H1 (cell line): ENCODE data around the gene ADAMTS13. TPM values are rescaled to one million over a fixed set of nuclear protein-coding genes. Genes with fewer than 3 reads are reported as not detected.

Experiments
- CTCF ChIA-PET: fragments of 300-600 bp; sonication (Branson Sonifier 250); formaldehyde crosslinking; loops from one replicate; lab custom pipeline; 2021; ENCODE audit not compliant: partially characterized antibody; lab: Charles Lee
- POLR2A ChIA-PET: fragments of 300-600 bp; sonication (Branson Sonifier 250); formaldehyde crosslinking; loops from one replicate; lab custom pipeline; 2021; ENCODE audit warnings: inconsistent platforms; ENCODE audit not compliant: partially characterized antibody; lab: Charles Lee
- DNase-seq, 2 experiments: peaks; one replicate each; pipeline versions ENCODE4 v3.0.0 to v3.0.0-alpha.2; 2010 to 2022; ENCODE audit warnings: low spot score in 2 of 2, low read depth in 1 of 2, mixed read lengths in 1 of 2
- FAIRE-seq: peaks from 2 replicates; lab custom pipeline; 2011; peaks lifted over from hg19 to GRCh38; lab: Jason Lieb, UNC
- H2AFZ ChIP-seq: 2 replicates; pipeline ENCODE4 v1.8.1; 2012; ENCODE audit warnings: low read length, inconsistent platforms
- H2AK5ac ChIP-seq: 2 replicates; pipeline ENCODE4 v1.6.1; 2013; ENCODE audit warnings: low read depth, low read length
- H2BK120ac ChIP-seq: replicated peaks from 2 replicates; pipeline ENCODE3; 2013; ENCODE audit warnings: low read depth, low read length, inconsistent platforms
- H2BK12ac ChIP-seq: 2 replicates; pipeline ENCODE4 v1.6.1; 2013; ENCODE audit warnings: low read depth, low read length
- H2BK15ac ChIP-seq: 2 replicates; pipeline ENCODE4 v1.6.1; 2013; ENCODE audit warnings: low read length
- H2BK20ac ChIP-seq: 2 replicates; pipeline ENCODE4 v1.6.1; 2013; ENCODE audit warnings: low read length
- H2BK5ac ChIP-seq: 2 replicates; pipeline ENCODE4 v1.6.1; 2013; ENCODE audit warnings: low read depth, low read length
- H3K14ac ChIP-seq: 2 replicates; pipeline ENCODE4 v1.6.1; 2013; ENCODE audit warnings: inconsistent platforms; ENCODE audit not compliant: insufficient read length
- H3K18ac ChIP-seq: 2 replicates; pipeline ENCODE4 v1.6.1; 2013; ENCODE audit warnings: low read length; ENCODE audit errors: extremely low read depth
- H3K23ac ChIP-seq: 2 replicates; pipeline ENCODE4 v1.6.1; 2013; ENCODE audit warnings: inconsistent platforms; ENCODE audit not compliant: insufficient read length
- H3K23me2 ChIP-seq: 2 replicates; pipeline ENCODE4 v1.6.1; 2013; ENCODE audit warnings: low read depth, low read length
- H3K27ac ChIP-seq: 2 replicates; pipeline ENCODE4 v1.6.1; 2011; ENCODE audit warnings: low read depth, low read length, inconsistent platforms
- H3K27me3 ChIP-seq, 4 experiments: replicated peaks in 1 of 4; 1 replicate in 1 of 4; 2 replicates in 3 of 4; pipeline versions ENCODE4 v1.6.1 to v1.8.1; 2011 to 2013; ENCODE audit warnings: low read length in 3 of 4, mild to moderate bottlenecking in 3 of 4, inconsistent platforms in 2 of 4, mixed read lengths in 2 of 4, moderate library complexity in 1 of 4; ENCODE audit not compliant: control insufficient read depth in 3 of 4, insufficient read depth in 3 of 4; ENCODE audit errors: extremely low read depth in 1 of 4
- H3K36me3 ChIP-seq, 4 experiments: 2 replicates each; pipeline versions ENCODE4 v1.6.1 to v1.8.1; 2011 to 2013; ENCODE audit warnings: mild to moderate bottlenecking in 4 of 4, low read length in 3 of 4, moderate library complexity in 2 of 4, control low read depth in 1 of 4, inconsistent platforms in 1 of 4; ENCODE audit not compliant: insufficient read depth in 4 of 4, control insufficient read depth in 2 of 4
- H3K4ac ChIP-seq: replicated peaks from 2 replicates; pipeline ENCODE3; 2013; ENCODE audit warnings: low read length, low read depth, mixed read lengths, inconsistent platforms; ENCODE audit not compliant: insufficient read length
- H3K4me1 ChIP-seq, 4 experiments: replicated peaks in 1 of 4; 1 replicate in 1 of 4; 2 replicates in 3 of 4; pipeline versions ENCODE4 v1.6.1 to v1.8.1; 2011 to 2013; ENCODE audit warnings: low read length in 3 of 4, inconsistent platforms in 2 of 4, mixed read lengths in 1 of 4; ENCODE audit not compliant: insufficient read depth in 4 of 4, control insufficient read depth in 3 of 4
- H3K4me2 ChIP-seq, 2 experiments: 2 replicates each; pipeline versions ENCODE4 v1.6.1 to v1.8.1; 2011 to 2013; ENCODE audit warnings: low read depth in 2 of 2, low read length in 2 of 2, control low read depth in 1 of 2, inconsistent platforms in 1 of 2, mild to moderate bottlenecking in 1 of 2; ENCODE audit not compliant: insufficient read depth in 1 of 2
- H3K4me3 ChIP-seq, 4 experiments: fragments of 200-600, 300-600 bp in 1 of 4; sonication (generic), shearing (Covaris generic), sonication (Bioruptor Twin) in 1 of 4; 2 replicates each; pipeline versions ENCODE4 v1.5.1 to v1.8.1; 2011 to 2016; ENCODE audit warnings: low read length in 4 of 4, low read depth in 3 of 4, control low read depth in 2 of 4, inconsistent platforms in 2 of 4, mild to moderate bottlenecking in 2 of 4, mixed read lengths in 1 of 4, moderate library complexity in 1 of 4; ENCODE audit not compliant: insufficient read depth in 2 of 4; ENCODE audit errors: extremely low read depth in 1 of 4
- H3K56ac ChIP-seq: replicated peaks from 2 replicates; pipeline ENCODE3; 2013; ENCODE audit warnings: low read depth, mild to moderate bottlenecking, mixed read lengths, low read length, inconsistent platforms; ENCODE audit not compliant: insufficient read length
- H3K79me1 ChIP-seq: 2 replicates; pipeline ENCODE4 v1.6.1; 2013; ENCODE audit warnings: low read depth, low read length, control low read depth
- H3K79me2 ChIP-seq, 2 experiments: 2 replicates each; pipeline versions ENCODE4 v1.6.1 to v1.8.1; 2012 to 2013; ENCODE audit warnings: low read length in 2 of 2, mild to moderate bottlenecking in 2 of 2, inconsistent platforms in 1 of 2; ENCODE audit not compliant: insufficient read depth in 2 of 2, control insufficient read depth in 1 of 2
- H3K9ac ChIP-seq, 4 experiments: replicated peaks in 1 of 4; 1 replicate in 1 of 4; 2 replicates in 3 of 4; pipeline versions ENCODE4 v1.6.1 to v1.8.1; 2011 to 2013; ENCODE audit warnings: low read depth in 3 of 4, low read length in 3 of 4, control low read depth in 2 of 4, mild to moderate bottlenecking in 2 of 4, moderate library complexity in 2 of 4, inconsistent platforms in 1 of 4; ENCODE audit errors: extremely low read depth in 1 of 4
- H3K9me3 ChIP-seq, 2 experiments: 2 replicates each; pipeline versions ENCODE4 v1.6.1 to v1.8.1; 2012 to 2013; ENCODE audit warnings: mild to moderate bottlenecking in 2 of 2, moderate library complexity in 2 of 2, control low read depth in 1 of 2, inconsistent platforms in 1 of 2, low read depth in 1 of 2, low read length in 1 of 2, mixed read lengths in 1 of 2; ENCODE audit not compliant: insufficient read depth in 2 of 2
- H4K20me1 ChIP-seq, 2 experiments: replicated peaks in 1 of 2; 2 replicates each; pipeline versions ENCODE3 to v1.8.1; 2011 to 2013; ENCODE audit warnings: inconsistent platforms in 2 of 2, low read length in 2 of 2, mild to moderate bottlenecking in 1 of 2; ENCODE audit not compliant: insufficient read depth in 2 of 2, control insufficient read depth in 1 of 2
- H4K5ac ChIP-seq: 2 replicates; pipeline ENCODE4 v1.6.1; 2013; ENCODE audit warnings: low read length, low read depth, mixed read lengths, inconsistent platforms; ENCODE audit not compliant: insufficient read length
- H4K8ac ChIP-seq: 2 replicates; pipeline ENCODE4 v1.8.0; 2013; ENCODE audit warnings: mild to moderate bottlenecking, moderate library complexity, low read length, inconsistent platforms; ENCODE audit not compliant: insufficient read depth; ENCODE audit errors: extremely low read depth
- H4K91ac ChIP-seq: replicated peaks from 2 replicates; pipeline ENCODE3; 2013; ENCODE audit warnings: low read length, mixed read lengths, inconsistent platforms; ENCODE audit not compliant: insufficient read length
- CBX8 ChIP-seq: fragments of 300-800, 300-1000 bp; sonication (generic); IDR thresholded peaks from 2 replicates; pipeline ENCODE4 v1.7.1; 2016; ENCODE audit warnings: low read depth, low read length, borderline replicate concordance
- CHD2 ChIP-seq: IDR thresholded peaks from 2 replicates; pipeline ENCODE4 v1.6.1; 2012; ENCODE audit warnings: low read length, improper control_type of control experiment
- CTBP2 ChIP-seq: IDR thresholded peaks from 2 replicates; pipeline ENCODE4 v1.7.0; 2011; ENCODE audit warnings: borderline replicate concordance, mild to moderate bottlenecking, moderate library complexity, mixed read lengths, low read length; ENCODE audit not compliant: insufficient read depth, insufficient read length
- GTF2F1 ChIP-seq: IDR thresholded peaks from 2 replicates; pipeline ENCODE4 v1.6.1; 2012; ENCODE audit warnings: low read depth, low read length, improper control_type of control experiment, borderline replicate concordance
- HDAC2 ChIP-seq, 2 experiments: fragments of 300-600 bp in 1 of 2; sonication (generic) in 1 of 2; IDR thresholded peaks; 2 replicates each; pipeline ENCODE4 v1.6.1; 2011 to 2012; ENCODE audit warnings: low read depth in 2 of 2, low read length in 2 of 2, mild to moderate bottlenecking in 2 of 2, moderate library complexity in 2 of 2, borderline replicate concordance in 1 of 2, inconsistent platforms in 1 of 2
- RAD21 ChIP-seq, 2 experiments: IDR thresholded peaks in 1 of 2; conservative IDR thresholded peaks in 1 of 2; 2 replicates each; pipeline ENCODE4 v1.6.1; 2011; ENCODE audit warnings: low read depth in 2 of 2, low read length in 2 of 2, improper control_type of control experiment in 1 of 2, inconsistent platforms in 1 of 2, mild to moderate bottlenecking in 1 of 2, moderate library complexity in 1 of 2
- SAP30 ChIP-seq: fragments of 300-600 bp; sonication (generic); IDR thresholded peaks from 2 replicates; pipeline ENCODE4 v1.7.1; 2012; ENCODE audit warnings: low read length, moderate library complexity, mild to moderate bottlenecking, inconsistent platforms; ENCODE audit not compliant: insufficient read depth, insufficient replicate concordance
- SP2 ChIP-seq: IDR thresholded peaks from 2 replicates; pipeline ENCODE4 v1.6.1; 2012; ENCODE audit warnings: mild to moderate bottlenecking, low read length, inconsistent platforms
- SUZ12 ChIP-seq: fragments of 200-600 bp; sonication (generic); IDR thresholded peaks from 2 replicates; pipeline ENCODE4 v1.6.1; 2012; ENCODE audit warnings: mild to moderate bottlenecking, inconsistent platforms, low read length, moderate library complexity, mixed read lengths
- YY1 ChIP-seq: IDR thresholded peaks from 2 replicates; pipeline ENCODE4 v1.6.1; 2011; ENCODE audit warnings: low read depth, mild to moderate bottlenecking, low read length
- WGBS, 2 experiments: shearing (Covaris generic) in 1 of 2; methylation state at CpG; one replicate each; pipeline versions ENCODE4 v1.1.6 to v1.1.7; 2013 to 2015; ENCODE audit warnings: low lambda C conversion rate in 2 of 2, mixed read lengths in 2 of 2, inconsistent platforms in 1 of 2, low coverage in 1 of 2, missing lambda C conversion rate in 1 of 2; ENCODE audit not compliant: insufficient replicate concordance in 2 of 2, insufficient coverage in 1 of 2, insufficient read length in 1 of 2; ENCODE audit errors: extremely low coverage in 1 of 2, missing lambda C conversion rate in 1 of 2; 5-methylcytosine and 5-hydroxymethylcytosine counted together
- polyA plus RNA-seq, 7 experiments: library from polyadenylated mRNA; depleted of rRNA in 3 of 7; stranded (reverse) in 5 of 7; unstranded in 2 of 7; fragments of >200 nt in 5 of 7; fragments of 200-250 nt in 2 of 7; gene quantifications; 1 replicate in 5 of 7; 2 replicates in 1 of 7; 4 replicates in 1 of 7; pipeline versions ENCODE4 v1.2.1 to v1.2.3, GENCODE V29; 2011 to 2013; ENCODE audit warnings: missing spikeins in 2 of 7, mixed read lengths in 2 of 7
- total RNA-seq: library from RNA; stranded (reverse); fragmentation: NEBNext Ultra II Directional; extraction: Animal tissue kit (Norgen Biotek cat#: 25700); gene quantifications from 2 replicates; pipeline ENCODE4 v1.2.1, GENCODE V29; 2021

The ADAMTS13 gene
- total and polyA plus RNA-seq, 2 of the 8 experiments (the other 6 are each of a cell fraction or from before 2014, with no cell fraction given) = 4.4 to 5.8 TPM

GRCh38 chr9:133423216-133423615, 1.0 kb downstream of the ADAMTS13 start:
- no peak overlapping the region for H2BK120ac ChIP-seq
- DNase-seq = no peak
- H4K5ac ChIP-seq = no peak overlapping the region
- no peak overlapping the region for H2BK12ac ChIP-seq
- ChIA-PET POLR2A (interaction anchor here (1.3 to 3.6 kb wide), 2 partner anchors 36 to 75 kb away, joined by 3 to 19 read pairs; partner anchors contain the start of genes MED22 and RPL7A), CTCF (interaction anchor here (1.1 to 3.7 kb wide), 8 partner anchors 10 to 234 kb away, joined by 3 to 16 read pairs (median 4); no protein-coding TSS in a partner anchor)
- no peaks in the 10 kb centered on the region for H3K79me2 ChIP-seq
- H2AFZ ChIP-seq = no peak overlapping the region
- no peak overlapping the region for H3K23ac ChIP-seq
- no peak overlapping the region for H2BK15ac ChIP-seq
- H3K36me3 ChIP-seq = no peaks in the 10 kb centered on the region
- no peak overlapping the region for H3K56ac ChIP-seq
- peaks cover 0 to 14% (median 6%) of the 10 kb centered on the region in 4 experiments; a peak in 5 of 7 replicates for H3K4me1 ChIP-seq
- H2BK20ac ChIP-seq = no peak overlapping the region
- H3K18ac ChIP-seq = no peak overlapping the region
- no peak overlapping the region for H4K8ac ChIP-seq
- no peak overlapping the region for H3K27ac ChIP-seq
- H4K91ac ChIP-seq = no peak overlapping the region
- no peak overlapping the region for H3K4ac ChIP-seq
- peaks cover 4% of the 10 kb centered on the region for H3K23me2 ChIP-seq
- no peak overlapping the region for H3K4me2 ChIP-seq
- H3K27me3 ChIP-seq = peaks cover 0 to 8% (median 1%) of the 10 kb centered on the region in 4 experiments; a peak in 3 of 7 replicates
- H3K79me1 ChIP-seq = no peaks in the 10 kb centered on the region
- H3K9ac ChIP-seq = no peak overlapping the region
- H4K20me1 ChIP-seq = no peaks in the 10 kb centered on the region
- H2BK5ac ChIP-seq = no peak overlapping the region
- no peaks in the 10 kb centered on the region for H3K9me3 ChIP-seq
- no peak overlapping the region for H2AK5ac ChIP-seq
- 93% methylated on average over 3 of the region's 3 CpGs; no CpG with 5 or more reads in 1 of the 2 experiments for WGBS, 2 experiments
- no peak for FAIRE-seq
- H3K4me3 ChIP-seq = no peak overlapping the region
- no peak overlapping the region for H3K14ac ChIP-seq
- TF ChIP-seq GTF2F1 = no peak
- no peak for TF ChIP-seq SAP30
- TF ChIP-seq SUZ12 = no peak
- TF ChIP-seq CBX8 = no peak
- no peak for TF ChIP-seq HDAC2 (IDR thresholded peaks at IDR 0.05; ENCODE audit: borderline replicate concordance in 1 of 2, low read depth in 2 of 2, low read length in 2 of 2)
- no peak for TF ChIP-seq SP2
- no peak for TF ChIP-seq CTBP2
- TF ChIP-seq RAD21 (IDR thresholded peaks at IDR 0.05 in 1 of 2, conservative IDR thresholded peaks at IDR 0.05 in 1 of 2; ENCODE audit: low read depth in 2 of 2, low read length in 2 of 2) = no peak
- TF ChIP-seq CHD2 = no peak
- TF ChIP-seq YY1 = no peak
